Activated B cell treated with CpG ODN at 0.5 μM for 24 hours (primary cell): ENCODE measurements around the gene TNIP2. TPM values are rescaled to one million over a fixed set of nuclear protein-coding genes. Genes with fewer than 3 reads are reported as not detected.

Experiments
- ATAC-seq: fragments of 200-7000 bp; cut with Tn5 transposase; one replicate; pipeline ENCODE4 v1.10.0; 2021; ENCODE audit warnings: low read depth, mild to moderate bottlenecking, moderate library complexity
- CTCF ChIA-PET: fragments of 350-600 bp; sonication (Branson Sonifier 250); formaldehyde crosslinking; loops from one replicate; lab custom pipeline; 2021; ENCODE audit warnings: antibody characterized with exemption; lab: Charles Lee
- POLR2A ChIA-PET: fragments of 350-600 bp; sonication (Branson Sonifier 250); formaldehyde crosslinking; loops from one replicate; lab custom pipeline; 2021; ENCODE audit warnings: antibody characterized with exemption; lab: Charles Lee
- DNase-seq: peaks from one replicate; pipeline ENCODE4 v3.0.0; 2022
- H3K27ac Mint-ChIP-seq: one replicate; pipeline ENCODE4 v1.8.0; 2020; ENCODE audit warnings: mixed read lengths
- H3K27me3 Mint-ChIP-seq: one replicate; pipeline ENCODE4 v1.8.0; 2021; ENCODE audit warnings: mixed read lengths
- H3K36me3 Mint-ChIP-seq: one replicate; pipeline ENCODE4 v1.8.0; 2021; ENCODE audit warnings: low read depth, mixed read lengths
- H3K4me1 Mint-ChIP-seq: one replicate; pipeline ENCODE4 v1.8.0; 2021; ENCODE audit warnings: mixed read lengths
- H3K4me3 Mint-ChIP-seq: one replicate; pipeline ENCODE4 v1.8.0; 2020; ENCODE audit warnings: mild to moderate bottlenecking, mixed read lengths
- H3K9me3 Mint-ChIP-seq: one replicate; pipeline ENCODE4 v1.8.0; 2020; ENCODE audit warnings: mixed read lengths
- intact Hi-C: fragments of 100-400 bp; cut with micrococcal nuclease; formaldehyde crosslinking; loops from one replicate; pipeline ENCODE4 v1.15.1; 2024
- total RNA-seq: library from RNA; stranded (reverse); gene quantifications from 2 replicates; pipeline ENCODE4 v1.2.3, GENCODE V29; 2022
- TF ChIP-seq, protein P1 (sequence below): fragments of 200-600 bp; IDR thresholded peaks from one replicate; pipeline ENCODE4 v1.8.0; 2022; ENCODE audit warnings: antibody characterized with exemption, mild to moderate bottlenecking

Gene TNIP2
- total RNA-seq, 1 donor from 2014 or later = 83.2 TPM

DNA sequence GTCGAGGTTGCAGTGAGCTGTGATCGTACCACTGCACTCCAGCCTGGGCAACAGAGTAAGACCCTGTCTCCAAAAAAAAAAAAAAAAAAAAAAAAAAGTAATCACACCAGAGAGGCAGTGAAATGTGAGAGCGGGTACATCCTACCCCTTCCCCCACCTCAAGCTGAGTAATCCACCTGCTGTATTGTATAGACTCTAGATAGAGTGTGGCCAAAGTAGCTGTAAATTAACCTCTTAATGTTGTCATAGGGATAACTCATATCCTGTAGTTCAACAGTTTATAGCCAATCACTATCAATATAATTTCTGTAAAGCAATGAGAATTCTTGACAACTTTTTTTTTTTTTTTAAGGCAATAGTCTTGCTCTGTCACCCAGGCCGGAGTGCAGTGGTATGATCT lies 30.8 kb downstream of the TNIP2 start:
- H3K27me3 Mint-ChIP-seq = no peaks in the 10 kb centered on the region
- peaks cover 2% of the 10 kb centered on the region for H3K4me1 Mint-ChIP-seq
- no peak overlapping the region for H3K27ac Mint-ChIP-seq
- DNase-seq = no peak
- no peak overlapping the region for H3K4me3 Mint-ChIP-seq
- CTCF ChIA-PET = interaction anchor here (1.0 kb wide), 1 partner anchor 21 kb away, joined by 3 read pairs; no protein-coding TSS in a partner anchor
- TF ChIP-seq, protein P1, sequence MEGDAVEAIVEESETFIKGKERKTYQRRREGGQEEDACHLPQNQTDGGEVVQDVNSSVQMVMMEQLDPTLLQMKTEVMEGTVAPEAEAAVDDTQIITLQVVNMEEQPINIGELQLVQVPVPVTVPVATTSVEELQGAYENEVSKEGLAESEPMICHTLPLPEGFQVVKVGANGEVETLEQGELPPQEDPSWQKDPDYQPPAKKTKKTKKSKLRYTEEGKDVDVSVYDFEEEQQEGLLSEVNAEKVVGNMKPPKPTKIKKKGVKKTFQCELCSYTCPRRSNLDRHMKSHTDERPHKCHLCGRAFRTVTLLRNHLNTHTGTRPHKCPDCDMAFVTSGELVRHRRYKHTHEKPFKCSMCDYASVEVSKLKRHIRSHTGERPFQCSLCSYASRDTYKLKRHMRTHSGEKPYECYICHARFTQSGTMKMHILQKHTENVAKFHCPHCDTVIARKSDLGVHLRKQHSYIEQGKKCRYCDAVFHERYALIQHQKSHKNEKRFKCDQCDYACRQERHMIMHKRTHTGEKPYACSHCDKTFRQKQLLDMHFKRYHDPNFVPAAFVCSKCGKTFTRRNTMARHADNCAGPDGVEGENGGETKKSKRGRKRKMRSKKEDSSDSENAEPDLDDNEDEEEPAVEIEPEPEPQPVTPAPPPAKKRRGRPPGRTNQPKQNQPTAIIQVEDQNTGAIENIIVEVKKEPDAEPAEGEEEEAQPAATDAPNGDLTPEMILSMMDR = no peak
- peaks cover 39% of the 10 kb centered on the region for H3K36me3 Mint-ChIP-seq
- no peaks in the 10 kb centered on the region for H3K9me3 Mint-ChIP-seq
- POLR2A ChIA-PET = interaction anchor here (0.7 kb wide), 2 partner anchors 22 to 502 kb away, joined by 4 to 5 read pairs; no protein-coding TSS in a partner anchor
- intact Hi-C loops = no loop called here
- ATAC-seq = no peak

DNA sequence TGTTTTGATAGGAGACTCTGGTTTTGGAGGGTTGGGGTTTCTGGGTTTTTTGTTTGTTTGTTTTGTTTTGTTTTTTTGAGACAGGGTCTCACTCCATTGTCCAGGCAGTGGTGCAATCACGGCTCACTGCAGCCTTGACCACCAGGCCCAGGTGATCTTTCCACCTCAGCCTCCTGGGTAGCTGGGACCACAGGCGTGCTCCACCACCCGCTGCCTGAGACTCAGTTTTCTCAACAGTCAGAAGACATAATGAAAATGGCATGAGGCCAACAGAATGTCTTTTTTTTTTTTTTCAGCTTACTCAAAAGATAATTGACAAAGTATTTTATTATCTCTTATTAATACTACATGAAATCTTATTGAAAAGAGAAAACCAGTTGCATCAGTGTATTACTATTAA lies 32.4 kb downstream of the TNIP2 start:
- peaks cover 42% of the 10 kb centered on the region for H3K36me3 Mint-ChIP-seq
- ChIA-PET CTCF (no interaction called here), POLR2A (interaction anchor here (0.6 kb wide), 2 partner anchors 32 to 46 kb away, joined by 3 to 4 read pairs; no protein-coding TSS in a partner anchor)
- H3K4me1 Mint-ChIP-seq = peaks cover 2% of the 10 kb centered on the region
- H3K9me3 Mint-ChIP-seq = no peaks in the 10 kb centered on the region
- ATAC-seq (no peak), DNase-seq (no peak)
- H3K27ac Mint-ChIP-seq = no peak overlapping the region
- intact Hi-C loops = no loop called here
- no peaks in the 10 kb centered on the region for H3K27me3 Mint-ChIP-seq
- TF ChIP-seq, protein P1 = no peak
- no peak overlapping the region for H3K4me3 Mint-ChIP-seq

DNA sequence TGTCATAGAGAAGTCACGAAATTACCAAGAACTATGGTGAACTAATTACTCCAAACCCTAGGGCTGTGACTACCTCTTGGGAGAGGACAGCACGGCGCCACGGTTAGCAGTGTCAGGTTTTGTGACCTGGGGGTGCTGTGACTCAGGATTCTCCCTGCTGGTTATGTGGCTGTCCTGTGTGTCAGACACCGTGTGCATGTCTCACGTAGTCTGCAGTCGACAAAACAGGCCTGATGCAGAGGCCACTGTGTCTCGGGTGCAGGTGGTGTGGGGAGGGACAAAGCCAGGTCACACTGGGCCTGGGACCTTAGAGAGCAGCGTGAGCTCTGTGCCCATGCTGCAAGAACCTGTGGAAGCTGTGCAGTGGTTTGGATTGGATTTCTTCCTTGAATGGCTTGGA lies 34.1 kb downstream of the TNIP2 start:
- ChIA-PET CTCF (no interaction called here), POLR2A (interaction anchor here (1.2 kb wide), 1 partner anchor 20 kb away, joined by 3 read pairs; no protein-coding TSS in a partner anchor)
- Mint-ChIP-seq H3K27me3 (no peaks in the 10 kb centered on the region), H3K9me3 (no peaks in the 10 kb centered on the region), H3K36me3 (peaks cover 52% of the 10 kb centered on the region), H3K4me1 (peaks cover 2% of the 10 kb centered on the region), H3K4me3 (no peak overlapping the region), H3K27ac (peak overlapping the region; percentile 3)
- no peak for ATAC-seq
- no peak for DNase-seq
- TF ChIP-seq, protein P1 = no peak
- intact Hi-C loops = no loop called here

DNA sequence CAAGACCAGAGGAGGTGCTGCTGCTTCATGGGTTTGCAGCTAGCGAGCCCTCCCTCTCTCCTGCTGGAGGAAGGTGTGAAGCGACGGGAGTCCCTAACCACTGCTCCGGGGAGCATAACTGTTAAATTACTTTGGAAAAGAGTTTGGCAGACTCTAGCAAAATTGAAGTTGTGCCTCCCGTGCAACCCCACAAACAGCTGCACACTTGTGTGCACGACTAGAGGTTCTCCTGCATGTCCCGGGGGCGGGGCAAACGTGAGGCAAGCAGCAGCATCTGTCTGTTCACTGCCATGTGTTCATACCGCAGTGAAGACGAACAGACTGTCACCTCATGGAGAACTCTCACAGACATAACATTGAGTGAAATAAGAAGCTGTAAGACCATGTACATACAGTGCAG lies 34.5 kb downstream of the TNIP2 start:
- TF ChIP-seq, protein P1 = no peak
- no peaks in the 10 kb centered on the region for H3K9me3 Mint-ChIP-seq
- peaks cover 56% of the 10 kb centered on the region for H3K36me3 Mint-ChIP-seq
- ATAC-seq = no peak
- H3K27ac Mint-ChIP-seq = no peak overlapping the region
- no peak overlapping the region for H3K4me3 Mint-ChIP-seq
- H3K4me1 Mint-ChIP-seq = peaks cover 2% of the 10 kb centered on the region
- ChIA-PET CTCF (no interaction called here), POLR2A (no interaction called here)
- DNase-seq = no peak
- intact Hi-C loops = no loop called here
- no peaks in the 10 kb centered on the region for H3K27me3 Mint-ChIP-seq

DNA sequence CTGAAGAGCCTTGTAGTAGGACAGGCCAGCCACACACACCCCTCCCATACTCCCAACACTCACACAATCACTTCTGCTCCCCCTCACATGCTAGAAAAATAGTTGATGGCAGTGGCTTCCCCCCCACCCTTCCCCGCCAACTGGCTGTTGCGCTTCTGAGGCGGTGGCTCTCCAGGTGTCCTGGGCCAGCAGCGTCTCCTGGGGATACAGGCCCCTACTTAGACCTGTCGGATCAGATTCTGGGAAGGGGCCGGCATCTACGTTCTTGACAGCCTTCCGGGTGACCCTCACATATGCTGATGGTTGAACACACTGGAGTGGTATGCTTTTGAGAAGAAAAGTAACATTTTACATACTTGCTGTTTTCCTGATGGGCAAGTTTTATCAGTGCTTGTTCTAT lies 39.9 kb downstream of the TNIP2 start:
- Mint-ChIP-seq H3K4me3 (no peak overlapping the region), H3K9me3 (no peaks in the 10 kb centered on the region), H3K27ac (no peak overlapping the region), H3K36me3 (peaks cover 67% of the 10 kb centered on the region), H3K4me1 (peaks cover 21% of the 10 kb centered on the region), H3K27me3 (no peaks in the 10 kb centered on the region)
- CTCF ChIA-PET = no interaction called here
- ATAC-seq = no peak
- TF ChIP-seq, protein P1 = no peak
- POLR2A ChIA-PET = no interaction called here
- DNase-seq = no peak
- intact Hi-C loops = no loop called here
